ENCODE measurements around the gene ATG7. TPM values are rescaled to one million over a fixed set of nuclear protein-coding genes. Genes with fewer than 3 reads are reported as not detected.

Gene ATG7
- total RNA-seq, 1 experiment from 2014 or later = 29.3 TPM

- Histone ChIP-seq H3K4me3 (replicated peaks in 1 of 2; ENCODE audit: low read depth in 1 of 2, low read length in 2 of 2) (no peak overlapping the region), H3K79me2 (ENCODE audit: insufficient read depth, low read length) (no peaks in the 10 kb centered on the region), H3K36me3 (ENCODE audit: control insufficient read depth in 1 of 2, insufficient read depth in 2 of 2, low read length in 2 of 2) (no peaks in the 10 kb centered on the region), H3K9ac (ENCODE audit: low read length) (no peak overlapping the region), H3K9me2 (ENCODE audit: insufficient read depth) (no peaks in the 10 kb centered on the region), H3K4me1 (ENCODE audit: control insufficient read depth in 1 of 2, insufficient read depth in 2 of 2, low read length in 2 of 2) (no peaks in the 10 kb centered on the region), H4K20me1 (ENCODE audit: insufficient read depth) (no peaks in the 10 kb centered on the region), H2AFZ (ENCODE audit: low read depth, low read length, poor library complexity, severe bottlenecking) (no peak overlapping the region), H3K27ac (ENCODE audit: low read depth, low read length) (no peak overlapping the region), H3K4me2 (ENCODE audit: low read length) (no peak overlapping the region), H3K27me3 (ENCODE audit: insufficient read depth, low read length) (no peaks in the 10 kb centered on the region), H3K9me3 (ENCODE audit: control insufficient read depth in 1 of 2, insufficient read depth in 1 of 2, low read depth in 1 of 2, low read length in 2 of 2) (no peaks in the 10 kb centered on the region)
- intact Hi-C loops (cut with micrococcal nuclease) = no loop called here
- no peak for DNase-seq (ENCODE audit: low read depth, low spot score)
- CTCF ChIA-PET = no interaction called here
- TF ChIP-seq, protein P1, sequence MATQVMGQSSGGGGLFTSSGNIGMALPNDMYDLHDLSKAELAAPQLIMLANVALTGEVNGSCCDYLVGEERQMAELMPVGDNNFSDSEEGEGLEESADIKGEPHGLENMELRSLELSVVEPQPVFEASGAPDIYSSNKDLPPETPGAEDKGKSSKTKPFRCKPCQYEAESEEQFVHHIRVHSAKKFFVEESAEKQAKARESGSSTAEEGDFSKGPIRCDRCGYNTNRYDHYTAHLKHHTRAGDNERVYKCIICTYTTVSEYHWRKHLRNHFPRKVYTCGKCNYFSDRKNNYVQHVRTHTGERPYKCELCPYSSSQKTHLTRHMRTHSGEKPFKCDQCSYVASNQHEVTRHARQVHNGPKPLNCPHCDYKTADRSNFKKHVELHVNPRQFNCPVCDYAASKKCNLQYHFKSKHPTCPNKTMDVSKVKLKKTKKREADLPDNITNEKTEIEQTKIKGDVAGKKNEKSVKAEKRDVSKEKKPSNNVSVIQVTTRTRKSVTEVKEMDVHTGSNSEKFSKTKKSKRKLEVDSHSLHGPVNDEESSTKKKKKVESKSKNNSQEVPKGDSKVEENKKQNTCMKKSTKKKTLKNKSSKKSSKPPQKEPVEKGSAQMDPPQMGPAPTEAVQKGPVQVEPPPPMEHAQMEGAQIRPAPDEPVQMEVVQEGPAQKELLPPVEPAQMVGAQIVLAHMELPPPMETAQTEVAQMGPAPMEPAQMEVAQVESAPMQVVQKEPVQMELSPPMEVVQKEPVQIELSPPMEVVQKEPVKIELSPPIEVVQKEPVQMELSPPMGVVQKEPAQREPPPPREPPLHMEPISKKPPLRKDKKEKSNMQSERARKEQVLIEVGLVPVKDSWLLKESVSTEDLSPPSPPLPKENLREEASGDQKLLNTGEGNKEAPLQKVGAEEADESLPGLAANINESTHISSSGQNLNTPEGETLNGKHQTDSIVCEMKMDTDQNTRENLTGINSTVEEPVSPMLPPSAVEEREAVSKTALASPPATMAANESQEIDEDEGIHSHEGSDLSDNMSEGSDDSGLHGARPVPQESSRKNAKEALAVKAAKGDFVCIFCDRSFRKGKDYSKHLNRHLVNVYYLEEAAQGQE (IDR thresholded peaks at IDR 0.05; ENCODE audit: low read depth) = no peak
- TF ChIP-seq EZH2 (IDR thresholded peaks at IDR 0.05) (no peak), ZFX (IDR thresholded peaks at IDR 0.05) (no peak), JUND (IDR thresholded peaks at IDR 0.05) (no peak), POLR2A (IDR thresholded peaks at IDR 0.05; ENCODE audit: borderline replicate concordance, extremely low read depth, insufficient read depth, insufficient read length) (no peak), ZNF274 (IDR thresholded peaks at IDR 0.05; ENCODE audit: low read depth, low read length) (no peak), SIN3A (IDR thresholded peaks at IDR 0.05; ENCODE audit: low read depth) (no peak), CTCF (IDR thresholded peaks at IDR 0.05 in 2 of 3, conservative IDR thresholded peaks at IDR 0.05 in 1 of 3; ENCODE audit: borderline replicate concordance in 1 of 3, insufficient read depth in 1 of 3, low read depth in 2 of 3, low read length in 2 of 3) (no peak), ATF3 (IDR thresholded peaks at IDR 0.05) (no peak), RAD21 (IDR thresholded peaks at IDR 0.05; ENCODE audit: low read depth) (no peak), ELF1 (IDR thresholded peaks at IDR 0.05; ENCODE audit: borderline replicate concordance, low read depth) (no peak), CBX3 (IDR thresholded peaks at IDR 0.05; ENCODE audit: low read depth) (no peak), CEBPB (IDR thresholded peaks at IDR 0.05; ENCODE audit: low read depth) (no peak), TCF7L2 (IDR thresholded peaks at IDR 0.05; ENCODE audit: borderline replicate concordance, extremely low read depth, insufficient read depth, insufficient read length) (no peak), POLR2AphosphoS5 (IDR thresholded peaks at IDR 0.05; ENCODE audit: low read depth, low read length) (no peak), FOSL1 (IDR thresholded peaks at IDR 0.05; ENCODE audit: low read depth) (no peak), SRF (IDR thresholded peaks at IDR 0.05; ENCODE audit: low read depth) (no peak), YY1 (IDR thresholded peaks at IDR 0.05; ENCODE audit: extremely low read depth, insufficient replicate concordance, low read depth, low read length) (no peak)
- TF ChIP-seq, protein P2, sequence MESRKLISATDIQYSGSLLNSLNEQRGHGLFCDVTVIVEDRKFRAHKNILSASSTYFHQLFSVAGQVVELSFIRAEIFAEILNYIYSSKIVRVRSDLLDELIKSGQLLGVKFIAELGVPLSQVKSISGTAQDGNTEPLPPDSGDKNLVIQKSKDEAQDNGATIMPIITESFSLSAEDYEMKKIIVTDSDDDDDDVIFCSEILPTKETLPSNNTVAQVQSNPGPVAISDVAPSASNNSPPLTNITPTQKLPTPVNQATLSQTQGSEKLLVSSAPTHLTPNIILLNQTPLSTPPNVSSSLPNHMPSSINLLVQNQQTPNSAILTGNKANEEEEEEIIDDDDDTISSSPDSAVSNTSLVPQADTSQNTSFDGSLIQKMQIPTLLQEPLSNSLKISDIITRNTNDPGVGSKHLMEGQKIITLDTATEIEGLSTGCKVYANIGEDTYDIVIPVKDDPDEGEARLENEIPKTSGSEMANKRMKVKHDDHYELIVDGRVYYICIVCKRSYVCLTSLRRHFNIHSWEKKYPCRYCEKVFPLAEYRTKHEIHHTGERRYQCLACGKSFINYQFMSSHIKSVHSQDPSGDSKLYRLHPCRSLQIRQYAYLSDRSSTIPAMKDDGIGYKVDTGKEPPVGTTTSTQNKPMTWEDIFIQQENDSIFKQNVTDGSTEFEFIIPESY (IDR thresholded peaks at IDR 0.05; ENCODE audit: extremely low read depth, insufficient replicate concordance, low read length) = no peak
- BruUV-seq (replicated peaks) = no TSS peak
- RAD21 ChIA-PET (ENCODE audit: low non-redundant PET in 1 of 2, low total read pairs in 2 of 2, uncharacterized antibody in 2 of 2, unreplicated experiment in 2 of 2) = no interaction called here
- POLR2A ChIA-PET = no interaction called here
- no peak for ATAC-seq
Observed at GRCh38 chr3:11445883-11446282, 173.7 kb downstream of the ATG7 start.

All from HCT116 (cell line).